NK-92 (cell line): ENCODE measurements around the gene UPF1.
"Not testable (repeated sequence)": the region's sequence is repeated elsewhere in the genome, so short reads cannot be mapped to it uniquely, and the experiment has no call there.

Experiments used
- DNase-seq: peaks from one replicate; lab custom pipeline; 2025; ENCODE audit not compliant: unreplicated experiment; lab: John Stamatoyannopoulos, UW

Gene UPF1

GRCh38 chr19:18908917-18909619 lies 77.3 kb downstream of the UPF1 start:
- DNase-seq = no peak

DNA sequence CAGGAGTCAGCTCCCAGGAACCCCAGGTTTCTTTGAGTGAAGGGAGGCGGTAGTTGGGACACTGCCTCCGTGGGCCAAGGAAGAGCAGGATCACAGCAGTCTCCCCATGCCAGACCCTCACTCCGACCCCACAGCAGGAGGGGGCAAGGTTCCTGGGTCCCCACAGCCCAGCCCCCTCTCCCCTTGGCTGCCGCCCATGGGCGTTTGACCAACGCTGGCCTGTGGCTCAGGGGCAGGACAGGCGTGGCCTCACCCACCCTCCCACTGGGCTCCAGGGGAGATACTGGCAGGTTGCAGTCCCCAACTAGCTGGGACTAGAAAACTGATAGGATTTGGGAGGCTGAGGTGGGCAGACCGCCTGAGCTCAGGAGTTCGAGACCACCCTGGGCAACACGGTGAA lies 78.3 kb downstream of the UPF1 start:
- DNase-seq = no peak

- no peak for DNase-seq
Observed at GRCh38 chr19:18910801-18911436, 79.2 kb downstream of the UPF1 start.

GRCh38 chr19:18912933-18913332 lies 81.2 kb downstream of the UPF1 start:
- DNase-seq = no peak

GRCh38 chr19:18913466-18913865 lies 81.7 kb downstream of the UPF1 start:
- no peak for DNase-seq

DNA sequence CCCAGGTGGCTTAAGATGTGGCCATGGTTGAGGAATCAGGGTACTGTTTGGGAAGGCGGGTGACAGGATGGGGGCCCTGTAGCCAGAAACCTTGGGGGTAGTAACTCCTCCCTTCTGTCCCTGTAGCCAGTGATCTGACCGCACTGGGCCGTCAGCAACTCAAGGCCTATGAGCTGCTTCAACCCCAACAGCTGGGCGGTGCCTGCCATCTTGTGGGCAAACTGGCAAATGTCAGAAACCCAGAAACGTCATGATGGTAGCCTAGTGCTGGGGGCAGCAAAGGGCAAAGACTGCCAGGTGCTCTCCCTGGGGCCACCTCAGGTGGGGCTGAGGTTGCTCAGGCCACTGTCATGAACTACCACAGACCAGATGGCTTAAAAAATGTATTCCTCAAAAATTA lies 83.9 kb downstream of the UPF1 start:
- no peak for DNase-seq

GRCh38 chr19:18917593-18917992 lies 85.8 kb downstream of the UPF1 start:
- DNase-seq = not testable (repeated sequence)
